HG02885 (cell line): ENCODE measurements around the gene MUC20.
"Not testable (repeated sequence)": the region's sequence is repeated elsewhere in the genome, so short reads cannot be mapped to it uniquely, and the experiment has no call there.

Experiments
- ATAC-seq: cut with Tn5 transposase; IDR thresholded peaks from one replicate; pipeline ENCODE4 v1.9.1; 2021; ENCODE audit warnings: mild to moderate bottlenecking; ENCODE audit not compliant: unreplicated experiment, poor library complexity

The MUC20 gene

GRCh38 chr3:195692354-195692685, 28.5 kb upstream of the MUC20 start:
- ATAC-seq, result no peak

- no peak for ATAC-seq
Observed at GRCh38 chr3:195692781-195693427, 27.9 kb upstream of the MUC20 start.

- ATAC-seq, result no peak
Observed at GRCh38 chr3:195693428-195694216, 27.2 kb upstream of the MUC20 start.

GRCh38 chr3:195694217-195695076, 26.3 kb upstream of the MUC20 start:
- not testable (repeated sequence) for ATAC-seq

GRCh38 chr3:195696632-195697278, 24.0 kb upstream of the MUC20 start:
- ATAC-seq, result no peak

GRCh38 chr3:195697582-195698324, 23.0 kb upstream of the MUC20 start:
- no peak for ATAC-seq

GRCh38 chr3:195698325-195698646, 22.5 kb upstream of the MUC20 start:
- no peak for ATAC-seq

GRCh38 chr3:195698647-195699387, 22.0 kb upstream of the MUC20 start:
- ATAC-seq, result no peak

GRCh38 chr3:195699388-195699771, 21.4 kb upstream of the MUC20 start:
- no peak for ATAC-seq

GRCh38 chr3:195699860-195700259, 20.9 kb upstream of the MUC20 start:
- no peak for ATAC-seq

- no peak for ATAC-seq
Observed at GRCh38 chr3:195700319-195700718, 20.5 kb upstream of the MUC20 start.

GRCh38 chr3:195701042-195701915, 19.5 kb upstream of the MUC20 start:
- ATAC-seq, result no peak

- no peak for ATAC-seq
Observed at GRCh38 chr3:195703776-195704175, 17.0 kb upstream of the MUC20 start.

- ATAC-seq, result no peak
Observed at GRCh38 chr3:195704433-195704999, 16.3 kb upstream of the MUC20 start.

GRCh38 chr3:195705081-195705991, 15.4 kb upstream of the MUC20 start:
- ATAC-seq, result no peak

GRCh38 chr3:195708061-195708460, 12.7 kb upstream of the MUC20 start:
- ATAC-seq, result no peak
